C4-2B (cell line): ENCODE results near the gene NHLH1.

Experiments
- CTCF ChIP-seq: fragments of 450-650 bp; conservative IDR thresholded peaks from 2 replicates; pipeline ENCODE4 v1.5.1; 2017; ENCODE audit warnings: mild to moderate bottlenecking
- ZFX ChIP-seq: fragments of 450-650 bp; IDR thresholded peaks from 2 replicates; pipeline ENCODE4 v1.6.1; 2017

GRCh38 chr1:160403244-160403643 lies 36.4 kb downstream of the NHLH1 start:
- TF ChIP-seq CTCF (no peak), ZFX (no peak)
